Pons (tissue), 1 donor: Measurements from ENCODE around the gene TTLL8.

Source experiments
- DNase-seq: peaks from one replicate; pipeline ENCODE4 v3.0.0-alpha.2; 2016; ENCODE audit warnings: low spot score

Gene TTLL8

DNA sequence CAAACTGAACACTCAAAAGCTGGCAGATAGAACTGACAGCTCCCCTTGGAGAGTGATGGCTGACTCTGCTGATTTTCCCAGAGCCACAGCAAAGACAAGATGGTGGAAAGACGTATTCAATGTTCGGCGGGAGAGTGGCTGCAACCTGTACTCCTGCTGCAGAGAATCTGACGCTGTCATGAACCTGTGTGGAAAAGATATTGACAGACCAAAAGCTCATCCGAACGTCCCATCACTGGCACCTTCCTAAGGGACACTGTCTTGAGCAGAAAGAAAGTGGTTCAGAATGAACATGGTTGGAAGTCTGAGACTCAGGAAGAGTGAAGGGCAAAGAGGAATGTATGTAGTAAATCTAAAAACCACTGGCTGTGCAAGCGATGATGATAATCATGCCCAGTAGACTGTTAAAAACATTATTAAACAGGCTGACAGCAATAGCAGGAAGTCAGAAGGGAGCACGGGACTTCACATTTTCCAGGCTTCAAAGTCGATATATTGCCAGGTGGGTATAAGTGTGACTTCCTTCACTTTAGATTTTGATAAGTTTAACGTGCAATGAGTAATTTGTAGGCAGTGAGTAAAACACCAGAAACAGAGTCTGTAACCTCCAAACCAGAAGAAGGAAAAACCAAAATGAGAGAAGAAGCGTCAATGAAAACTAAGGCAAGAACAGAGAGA lies 39.4 kb downstream of the TTLL8 start:
- no peak for DNase-seq

DNA sequence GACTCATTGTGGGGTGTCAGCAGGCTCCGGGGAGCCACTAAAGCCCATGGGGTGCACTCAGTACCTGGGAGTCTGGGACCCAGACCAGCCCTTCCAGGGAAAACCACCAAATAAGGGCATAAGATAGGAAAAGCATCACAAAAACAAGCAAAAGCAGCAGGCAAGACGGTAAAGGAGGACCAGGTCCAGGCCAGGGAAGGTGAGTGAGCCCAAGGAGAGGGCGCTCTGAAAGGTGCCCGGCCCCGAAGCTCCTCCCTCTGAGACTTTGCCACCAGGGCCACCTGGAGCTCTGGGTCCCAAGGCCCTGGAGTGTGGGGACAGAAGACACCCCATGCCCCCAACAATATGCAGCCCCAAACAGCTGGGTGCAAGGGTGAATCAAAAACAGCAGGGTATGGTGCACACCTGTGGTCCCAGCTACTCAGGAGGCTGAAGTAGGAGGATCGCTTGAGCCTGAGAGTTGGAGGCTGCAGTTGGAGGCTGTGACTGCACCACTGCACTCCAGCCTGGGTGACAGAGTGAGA lies 40.3 kb downstream of the TTLL8 start:
- DNase-seq: no peak

DNA sequence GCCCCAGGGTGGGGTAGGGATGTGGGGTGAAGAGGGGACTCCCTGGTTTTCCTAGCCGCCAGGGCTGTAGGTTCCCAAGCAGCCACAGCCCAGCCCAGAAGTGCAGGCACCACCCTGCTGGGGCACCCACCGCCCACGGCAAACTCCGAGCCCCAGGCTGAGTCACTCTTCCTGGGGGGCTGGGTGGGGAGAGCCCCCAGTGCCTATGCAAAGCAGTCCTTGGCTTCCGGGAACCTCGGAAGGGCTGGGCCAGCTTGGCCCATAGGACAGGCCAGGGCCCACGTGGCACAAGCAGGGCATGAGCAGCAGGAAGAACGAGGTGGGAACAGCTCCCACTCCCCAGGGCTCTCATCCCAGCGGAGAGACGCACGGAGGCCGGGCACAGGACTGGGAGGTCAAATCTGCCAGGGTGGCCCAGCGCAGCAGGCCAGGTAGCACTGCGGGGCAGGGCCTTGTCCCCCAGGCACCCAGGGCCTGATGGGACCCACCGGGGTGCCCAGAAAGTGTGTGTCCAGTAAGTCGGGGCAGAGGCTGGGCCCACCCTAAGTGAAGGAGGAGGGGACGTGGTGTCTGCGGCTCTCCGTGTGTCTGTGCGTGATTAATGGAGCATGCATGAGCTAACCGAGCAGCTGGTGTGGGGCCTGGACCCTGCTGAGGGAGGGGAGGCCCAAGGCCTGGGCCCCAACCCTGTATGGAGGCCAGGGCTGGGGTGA lies 41.0 kb downstream of the TTLL8 start:
- no peak for DNase-seq

DNA sequence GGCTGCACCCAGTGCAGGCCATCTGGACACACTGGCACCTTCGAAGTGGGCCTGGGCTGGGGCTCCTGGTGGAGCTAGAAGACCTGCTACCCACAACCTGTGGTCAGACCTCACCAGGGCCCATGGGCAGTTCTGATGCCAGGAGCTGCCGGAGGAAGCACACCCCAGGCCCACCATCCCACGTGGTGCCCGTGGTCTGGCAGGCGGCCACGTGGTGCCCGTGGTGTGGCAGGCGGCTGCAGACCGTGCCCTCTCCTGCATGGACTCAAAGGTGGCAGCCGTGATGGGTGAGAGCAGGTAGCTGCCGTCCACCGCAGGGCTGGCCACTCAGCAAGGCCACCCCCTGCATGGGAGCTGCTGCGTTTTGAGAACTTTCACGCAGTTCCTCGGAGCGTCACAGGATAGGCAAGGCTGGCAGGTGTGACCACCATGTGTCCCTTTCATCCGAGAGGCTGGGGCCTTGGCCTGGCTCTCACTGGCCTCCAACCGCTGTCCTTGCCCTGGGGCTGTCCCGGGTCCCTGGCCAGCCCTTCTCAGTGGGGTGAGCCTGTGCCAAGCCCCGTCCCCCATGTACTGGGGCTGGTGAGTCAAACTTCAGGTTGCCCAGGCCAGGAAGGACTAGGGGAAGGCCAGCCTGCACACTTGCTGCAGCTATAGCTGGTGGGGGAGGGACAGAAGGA lies 41.6 kb downstream of the TTLL8 start:
- no peak for DNase-seq

DNA sequence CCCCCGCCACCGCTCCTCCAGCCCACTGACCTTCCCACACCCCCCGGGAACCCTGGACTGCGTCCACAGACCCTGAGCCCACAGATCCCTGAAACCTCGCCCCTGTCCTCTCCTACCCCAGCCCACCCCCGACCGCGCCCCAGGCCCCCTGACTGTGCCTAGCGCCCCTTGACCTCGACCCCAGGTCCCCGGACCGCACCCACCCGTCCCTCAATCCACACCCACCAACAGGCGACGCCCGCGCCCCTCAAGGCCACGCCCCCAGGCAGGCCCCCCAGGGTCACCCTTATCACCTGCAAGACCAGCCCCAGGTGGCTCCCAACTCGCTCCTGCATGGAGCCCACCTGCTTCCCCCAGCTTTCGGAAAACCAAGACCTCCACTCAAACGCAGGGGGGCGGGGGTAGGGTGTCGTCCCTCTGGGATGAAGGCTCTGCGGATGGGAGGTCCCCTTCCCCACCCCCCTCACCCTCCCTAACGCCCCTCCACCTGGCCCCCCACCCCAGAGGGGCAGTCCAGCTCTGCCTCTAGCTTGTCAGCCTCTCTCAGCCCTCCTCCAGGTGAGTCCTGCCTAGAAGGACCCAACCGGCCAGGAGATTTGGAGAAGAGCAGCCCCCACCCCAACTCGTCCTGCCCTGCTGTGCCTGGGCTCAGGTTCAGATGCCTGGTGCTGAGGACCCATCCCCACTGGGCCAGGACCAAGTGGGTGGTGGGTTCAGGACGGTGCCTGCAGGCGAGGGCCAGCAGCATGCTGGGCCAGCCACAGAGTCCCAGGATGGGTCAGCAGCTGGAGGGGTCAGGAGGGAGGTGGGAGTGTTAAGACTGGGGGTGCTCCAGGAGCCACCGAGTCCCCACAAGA lies 42.4 kb downstream of the TTLL8 start:
- DNase-seq: no peak

DNA sequence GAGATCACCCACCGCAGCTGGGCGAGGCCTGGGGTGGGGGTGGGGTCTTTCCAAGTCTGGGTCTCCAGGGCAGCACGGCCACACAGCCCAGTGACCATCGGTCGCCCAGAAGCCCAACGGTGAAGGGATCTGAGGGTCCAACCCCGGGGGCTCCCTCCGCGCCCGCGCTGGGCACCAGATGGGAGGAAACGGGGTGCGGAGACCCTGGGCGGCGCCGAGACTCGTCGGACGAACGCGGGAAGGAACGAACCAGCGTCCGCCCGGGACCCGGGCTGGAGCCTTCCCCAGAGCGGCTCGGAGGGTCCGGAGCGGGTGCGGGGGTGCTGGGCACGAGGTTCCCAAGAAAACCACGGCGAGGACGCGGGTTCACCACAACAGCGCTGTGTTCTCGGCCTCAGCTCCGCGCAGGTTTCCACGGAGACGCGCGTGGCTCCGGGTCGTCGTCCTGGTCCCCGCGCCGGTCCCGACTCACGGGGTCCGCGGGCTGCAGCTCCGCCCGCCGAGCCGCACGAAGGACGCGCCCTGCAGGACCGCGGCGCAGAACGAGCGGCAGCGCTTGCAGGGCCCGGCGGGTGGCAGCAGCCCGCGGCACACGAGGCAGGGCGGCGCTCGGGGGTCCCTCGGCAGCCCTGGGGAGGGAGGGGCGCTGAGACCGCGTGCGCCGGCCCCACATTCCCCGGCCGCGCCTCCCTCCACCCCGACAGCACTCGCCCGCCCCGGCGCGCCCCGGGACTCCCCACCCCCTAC lies 43.3 kb downstream of the TTLL8 start:
- DNase-seq: no peak

DNA sequence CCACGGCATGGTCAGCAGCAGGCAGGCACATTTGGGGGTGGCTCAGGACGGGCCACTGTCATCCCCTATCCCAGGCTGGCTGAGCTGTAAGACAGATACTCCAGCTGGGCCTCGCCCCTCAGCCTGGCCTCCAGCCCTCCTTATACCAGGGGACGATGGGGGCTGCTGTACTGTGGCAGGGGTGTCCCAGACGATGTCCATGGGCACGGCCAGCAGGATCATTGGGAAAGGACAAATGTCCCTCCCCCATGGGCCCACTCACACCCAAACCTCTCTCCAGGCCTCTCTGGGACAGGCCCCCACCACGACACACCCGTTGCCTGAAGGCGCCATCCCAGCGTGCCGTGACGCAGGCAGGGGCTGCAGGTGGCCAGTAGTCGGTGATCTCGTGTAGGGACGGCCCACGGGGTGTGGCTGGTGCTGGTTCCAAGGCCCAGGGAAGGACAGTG lies 44.0 kb downstream of the TTLL8 start:
- no peak for DNase-seq

DNA sequence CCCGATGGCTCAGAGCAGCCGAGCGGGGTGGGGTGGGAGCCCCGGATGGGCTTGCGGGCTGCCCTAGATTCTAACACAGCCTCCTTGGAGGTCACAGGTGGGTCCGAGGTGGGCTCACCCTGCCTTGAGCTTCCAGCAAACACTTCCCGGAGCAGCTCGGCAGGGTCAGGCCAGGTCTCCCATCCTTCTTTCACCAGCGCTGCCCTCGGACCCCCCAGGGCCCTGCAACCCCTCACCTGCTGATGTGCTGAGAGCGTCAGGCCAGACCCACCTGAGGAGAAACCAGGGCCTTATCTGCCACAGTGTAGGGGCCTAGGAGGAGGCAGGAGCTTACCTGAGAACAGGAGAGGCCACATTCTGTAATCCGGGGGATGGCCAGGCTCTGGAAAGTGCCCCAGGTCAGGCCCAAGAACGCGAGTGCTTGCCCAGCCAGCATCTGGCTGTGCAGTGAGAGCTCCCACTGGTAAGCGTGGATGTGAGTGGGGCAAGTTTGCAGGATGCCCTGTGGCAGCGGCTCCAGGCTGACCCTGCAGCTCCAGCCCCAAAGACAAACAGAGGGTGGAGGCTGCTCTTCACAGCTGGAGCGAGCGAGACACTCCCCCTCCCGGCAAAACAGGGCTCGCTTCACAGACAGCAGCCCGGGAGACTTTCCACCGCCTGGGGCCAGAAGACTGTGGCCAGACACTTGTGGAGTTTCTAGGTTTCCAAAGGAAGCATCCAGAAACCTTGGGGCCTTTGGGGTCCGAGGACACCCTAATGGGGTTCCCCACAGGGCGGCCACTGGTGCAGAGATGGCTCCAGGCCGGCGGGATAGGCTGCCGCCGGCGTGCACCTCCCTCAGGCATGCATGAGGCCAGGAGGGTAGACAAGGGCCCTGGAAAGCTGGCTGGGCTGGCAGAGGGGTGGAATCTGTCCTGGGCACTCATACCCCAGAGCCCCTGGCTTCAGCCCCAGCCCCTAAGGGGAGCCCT lies 45.6 kb downstream of the TTLL8 start, which contains the start of gene IL17REL:
IL17REL (minus strand) TSS at position 555 of the 971 bp plus-strand sequence; CDS start at position 436, 119 bp downstream.
- no peak for DNase-seq

DNA sequence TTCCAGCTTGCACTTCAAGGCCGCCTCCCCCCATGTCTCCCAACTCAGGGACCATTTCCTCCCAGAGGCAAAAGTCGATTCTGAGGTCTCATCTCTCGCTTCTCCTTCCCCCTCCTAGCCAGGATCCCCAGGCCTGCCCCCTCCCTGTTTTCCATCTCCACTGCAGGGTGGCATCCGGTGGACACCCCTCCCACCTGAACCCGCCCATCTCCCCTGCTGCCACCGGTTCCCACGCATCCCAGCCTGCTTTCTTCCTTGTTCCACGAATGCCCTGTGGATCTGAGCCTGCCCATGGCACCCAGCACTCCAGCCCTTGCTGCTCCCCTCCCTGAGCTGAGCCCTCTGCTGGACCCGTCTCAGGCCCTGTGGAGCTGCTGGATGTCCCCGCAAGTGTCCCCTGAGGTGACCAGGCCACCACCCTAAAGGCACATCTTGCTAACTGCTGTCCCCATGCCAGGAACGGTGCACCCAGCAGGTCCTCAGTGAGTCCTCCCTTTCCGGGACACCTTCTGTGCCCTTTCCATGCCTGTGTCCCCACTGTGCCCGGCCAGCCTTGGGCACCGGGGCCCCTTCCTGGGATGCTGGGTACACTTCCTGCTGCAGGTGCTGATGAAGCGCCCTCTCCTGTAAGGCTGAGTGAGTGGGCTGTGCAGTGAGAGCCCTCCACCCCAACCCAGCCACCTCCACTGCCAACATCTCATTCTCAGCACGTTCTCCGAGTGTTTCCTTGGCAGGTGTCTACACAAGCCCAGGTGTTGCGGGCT lies 46.5 kb downstream of the TTLL8 start:
- DNase-seq: no peak

DNA sequence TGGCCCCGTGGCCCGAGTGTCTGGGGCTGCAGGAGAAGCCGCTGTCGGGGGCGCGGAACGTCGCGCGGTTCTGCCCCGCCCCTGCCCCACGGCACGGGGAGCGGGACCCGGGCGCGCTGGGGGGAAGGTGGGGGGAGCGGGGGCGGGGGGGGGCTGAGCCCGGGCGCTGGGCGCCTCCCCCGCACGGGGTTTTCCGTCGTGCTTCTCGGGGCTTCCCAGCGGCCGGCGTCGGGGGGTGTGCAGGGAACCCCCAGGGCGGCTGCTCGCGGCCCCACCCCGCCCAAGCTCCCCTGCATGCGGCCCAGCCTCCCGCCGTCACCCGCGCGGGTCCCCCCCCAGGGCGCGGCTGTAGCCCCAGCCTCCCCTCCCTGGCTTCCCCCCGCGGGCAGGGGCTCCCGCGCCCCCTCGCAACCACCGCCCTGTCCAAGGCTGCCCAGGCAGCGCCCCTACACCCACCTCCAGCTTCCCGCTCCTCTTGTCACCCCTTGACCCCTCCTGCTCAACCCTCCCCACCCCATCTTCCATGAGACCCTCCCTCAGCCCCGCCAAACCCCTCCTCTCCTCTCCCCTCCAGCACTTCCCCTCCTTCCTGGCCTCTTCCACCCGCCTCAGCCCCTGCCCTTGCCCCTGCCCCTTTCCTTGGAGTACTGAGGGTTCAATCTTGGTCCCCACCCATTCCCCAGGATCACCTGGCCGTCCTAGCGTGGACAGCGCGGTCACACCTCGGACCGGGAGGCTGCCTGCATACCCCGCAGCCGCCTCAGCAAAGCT lies 47.2 kb downstream of the TTLL8 start:
- DNase-seq: no peak

DNA sequence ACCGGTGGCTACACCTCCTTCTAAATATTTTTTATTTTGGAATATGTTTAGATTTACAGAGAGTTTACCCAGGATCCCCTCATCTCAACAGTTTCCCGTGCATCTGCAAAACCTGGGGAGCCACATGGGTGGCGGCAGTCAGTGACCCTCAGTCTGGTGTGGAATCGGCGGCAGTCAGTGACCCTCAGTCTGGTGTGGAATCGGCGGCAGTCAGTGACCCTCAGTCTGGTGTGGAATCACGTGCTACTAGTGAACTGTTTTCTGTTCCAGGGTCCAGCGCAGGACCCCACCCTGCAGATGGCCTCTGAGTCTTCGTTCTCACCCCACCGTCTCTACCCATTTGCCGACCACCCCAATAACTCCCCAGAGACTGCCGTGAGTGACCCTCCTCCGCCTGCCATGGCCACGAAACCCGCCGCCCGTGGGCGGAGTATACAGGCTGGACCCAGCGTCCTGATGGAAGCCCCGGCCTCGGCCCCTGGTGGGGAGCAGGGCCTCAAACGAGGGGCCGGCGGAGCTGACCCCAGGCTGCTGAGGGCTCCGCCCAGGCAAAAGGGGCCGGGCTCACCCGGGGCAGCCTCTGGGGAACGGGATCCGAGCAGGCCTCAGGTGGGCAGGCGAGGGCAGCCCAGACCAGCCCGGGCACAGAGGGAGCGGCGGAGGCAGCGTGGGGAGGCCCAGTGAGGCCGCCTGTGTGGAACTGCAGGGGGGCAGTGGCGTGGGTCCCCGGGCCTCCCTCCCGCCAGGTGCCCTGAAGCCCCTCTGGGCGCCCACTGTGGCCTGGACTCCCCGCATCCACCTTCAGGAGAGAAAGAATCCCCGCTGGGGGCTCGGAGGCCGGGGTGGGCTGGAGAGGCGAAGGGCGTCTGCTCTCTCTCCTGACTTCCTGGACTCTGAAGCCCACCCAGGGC lies 48.1 kb downstream of the TTLL8 start:
- DNase-seq: no peak

DNA sequence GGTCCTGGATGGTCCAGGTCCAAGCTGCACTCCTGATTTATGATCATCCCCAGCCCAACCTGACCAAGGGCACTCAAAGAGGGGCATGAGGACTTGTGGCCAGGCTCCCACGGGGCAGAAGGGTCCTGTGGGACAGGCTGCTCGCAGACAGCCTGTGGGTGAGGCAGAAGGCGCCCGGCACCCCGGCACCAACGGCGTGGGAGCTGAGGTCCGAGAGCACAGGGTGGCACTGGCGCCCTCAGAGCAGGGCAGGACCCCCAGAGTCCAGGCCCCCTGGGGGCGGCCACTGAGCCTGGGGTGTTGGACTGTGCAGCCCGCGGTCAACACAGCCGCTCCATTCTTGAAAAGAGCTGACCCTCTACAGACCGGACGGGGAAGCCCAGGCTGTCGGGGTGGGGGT lies 48.8 kb downstream of the TTLL8 start:
- no peak for DNase-seq

DNA sequence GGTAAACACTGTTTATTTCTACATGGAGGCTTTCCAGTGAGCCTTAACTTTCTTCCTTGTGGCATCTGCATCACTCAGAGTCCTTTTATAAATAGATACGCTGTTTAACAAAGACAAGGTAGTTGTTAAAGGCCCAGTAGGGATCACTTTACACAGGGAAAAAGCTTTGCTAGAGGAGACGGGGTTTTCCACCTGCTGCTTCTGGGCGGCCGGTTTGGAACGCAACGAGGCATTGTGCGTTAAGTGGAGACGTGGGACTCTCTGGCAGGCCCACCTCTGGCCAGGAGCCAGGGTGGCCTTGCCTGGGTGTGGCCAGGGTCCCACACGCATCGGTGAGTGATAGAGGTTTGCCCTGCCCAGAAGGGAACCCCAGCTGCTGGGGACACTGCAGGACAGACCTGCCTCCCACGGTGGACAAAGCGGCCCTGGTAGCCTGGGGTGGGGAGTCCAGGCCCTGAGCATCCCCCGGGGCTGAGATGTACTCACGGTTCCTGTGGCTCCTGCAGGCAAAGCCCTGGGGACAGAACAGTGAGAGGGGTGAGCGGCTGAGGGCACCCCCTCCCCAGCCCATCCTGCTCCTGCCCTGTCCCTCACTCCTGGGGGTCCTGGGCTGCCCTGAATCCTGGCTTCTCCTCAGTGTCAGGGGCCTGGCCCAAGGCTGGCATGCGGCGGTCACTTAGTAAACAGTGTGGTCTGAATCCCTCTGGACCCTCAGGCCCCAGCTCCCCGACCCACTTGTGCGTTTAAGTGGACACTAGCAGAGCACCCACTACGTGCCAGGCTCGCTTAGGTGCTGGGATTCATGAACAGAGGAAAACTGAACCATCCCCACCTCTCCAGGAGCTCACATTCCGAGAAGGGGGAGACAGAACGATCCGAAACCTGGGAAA lies 49.7 kb downstream of the TTLL8 start:
- no peak for DNase-seq

DNA sequence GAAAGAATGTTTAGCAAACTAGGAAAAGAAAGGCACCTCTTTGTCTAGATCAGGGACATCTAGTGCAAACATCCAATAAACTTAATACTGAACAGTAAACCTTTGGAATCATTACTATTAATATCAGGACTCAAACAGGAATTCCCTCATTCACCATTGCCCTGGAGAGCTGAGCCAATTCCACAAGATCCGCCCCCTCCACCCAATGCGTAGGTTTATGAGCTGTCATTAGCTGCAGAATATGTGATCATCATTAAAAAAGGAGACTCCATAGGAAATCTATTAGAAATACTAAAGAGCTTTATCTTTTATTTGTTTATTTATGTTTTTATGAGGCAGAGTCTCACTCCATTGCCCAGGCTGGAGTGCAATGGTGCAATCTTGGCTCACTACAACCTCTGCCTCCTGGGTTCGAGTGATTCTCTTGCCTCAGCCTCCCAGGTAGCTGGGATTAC lies 51.0 kb downstream of the TTLL8 start:
- no peak for DNase-seq

DNA sequence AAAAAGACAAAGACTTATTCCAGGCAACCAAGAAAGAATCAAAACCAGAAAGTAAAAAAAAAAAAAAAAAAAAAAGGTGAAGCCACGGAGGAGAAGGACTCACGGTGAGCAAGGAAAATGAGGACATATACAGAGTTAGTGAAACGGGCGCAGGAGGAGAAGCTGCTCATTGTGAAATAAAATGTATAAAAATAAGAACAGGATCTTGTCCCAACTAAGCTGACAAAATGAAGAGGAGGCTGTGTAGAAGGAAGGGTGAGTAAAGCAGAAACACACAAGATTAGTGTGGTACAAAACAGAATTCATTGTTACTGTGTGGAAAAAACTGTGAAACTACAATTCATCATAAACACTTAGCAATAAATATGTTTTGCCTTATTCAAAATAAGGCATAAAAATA lies 53.2 kb downstream of the TTLL8 start:
- no peak for DNase-seq

DNA sequence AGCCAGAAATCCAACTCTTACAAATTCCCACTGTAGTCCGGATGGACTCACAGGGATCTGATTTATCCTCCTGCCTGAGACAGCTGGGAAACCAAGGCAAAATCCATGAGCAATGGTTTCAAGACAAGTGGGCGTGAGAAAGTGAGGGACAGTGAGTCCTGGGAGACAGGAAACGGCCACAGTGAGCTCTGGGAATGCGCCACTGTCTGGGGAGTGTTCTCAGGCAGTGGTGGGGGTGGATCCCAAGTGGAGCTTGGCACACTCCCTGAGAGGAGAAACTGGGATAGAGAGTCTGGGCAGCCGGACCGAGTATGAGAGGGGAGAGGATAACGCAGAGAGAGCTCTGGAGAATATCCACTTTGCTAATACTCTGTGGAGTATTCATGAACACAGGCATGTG lies 55.3 kb downstream of the TTLL8 start:
- no peak for DNase-seq
